Peyer's patch (tissue), 4 donors: ENCODE data around the gene SSX2IP.

Source experiments
- CTCF ChIP-seq, 6 experiments: fragments of 450-650 bp in 4 of 6; fragments of 200-600 bp in 2 of 6; sonication (generic) in 1 of 6; IDR thresholded peaks; one replicate each; pipeline ENCODE4 v1.5.1; 2017 to 2019; ENCODE audit warnings: antibody characterized with exemption in 6 of 6, mild to moderate bottlenecking in 3 of 6, moderate library complexity in 1 of 6
- POLR2A ChIP-seq, 2 donors: fragments of 450-650 bp; IDR thresholded peaks; one replicate each; pipeline ENCODE4 v1.5.1; 2017; ENCODE audit warnings: antibody characterized with exemption in 2 of 2, mild to moderate bottlenecking in 2 of 2, moderate library complexity in 2 of 2

GRCh38 chr1:84644472-84644871 is 45.8 kb downstream of the SSX2IP start:
- TF ChIP-seq CTCF (IDR thresholded peaks at IDR 0.05) (no peak), POLR2A (IDR thresholded peaks at IDR 0.05) (no peak)
